AG09309 (cell line): Measurements from ENCODE around the gene OIT3.

Source experiments
- DNase-seq: peaks from one replicate; pipeline ENCODE4 v3.0.0-alpha.2; 2010; ENCODE audit warnings: low read depth
- H3K4me3 ChIP-seq: 2 replicates; pipeline ENCODE4 v1.5.1; 2011; ENCODE audit warnings: mild to moderate bottlenecking, low read depth, low read length, moderate library complexity; ENCODE audit not compliant: control insufficient read depth
- CTCF ChIP-seq: IDR thresholded peaks from 2 replicates; pipeline ENCODE4 v1.5.1; 2011; ENCODE audit warnings: mild to moderate bottlenecking, low read depth, low read length, inconsistent platforms; ENCODE audit not compliant: insufficient read depth, control insufficient read depth; ENCODE audit errors: missing control alignments

OIT3 gene

GRCh38 chr10:72893136-72893798 lies at the start of gene OIT3:
OIT3 (plus strand) TSS chr10:72893739; CDS start chr10:72893799, 60 bp downstream.
- DNase-seq: no peak
- TF ChIP-seq CTCF: no peak
- H3K4me3 ChIP-seq: no peak within 1 kb of the TSS

DNA sequence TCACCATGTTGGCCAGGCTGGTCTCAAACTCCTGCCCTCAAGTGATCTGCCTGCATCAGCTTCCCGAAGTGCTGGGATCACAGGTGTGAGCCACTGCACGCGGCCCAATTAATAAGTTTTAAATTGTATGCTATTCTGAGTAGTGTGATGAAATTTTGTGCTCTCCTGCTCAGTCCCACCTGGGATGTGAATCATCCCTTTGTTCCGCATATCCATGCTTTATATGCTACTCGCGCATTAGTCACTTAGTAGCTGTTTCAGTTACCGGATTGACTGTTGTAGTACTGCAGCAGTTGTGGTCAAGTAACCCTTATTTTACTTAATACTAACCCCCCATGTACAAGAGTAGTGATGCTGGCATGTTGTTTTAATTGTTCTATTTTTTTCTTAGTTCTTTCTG lies 47.3 kb upstream of the OIT3 start:
- no peak overlapping the region for H3K4me3 ChIP-seq
- no peak for TF ChIP-seq CTCF
- DNase-seq: peak; percentile 31

DNA sequence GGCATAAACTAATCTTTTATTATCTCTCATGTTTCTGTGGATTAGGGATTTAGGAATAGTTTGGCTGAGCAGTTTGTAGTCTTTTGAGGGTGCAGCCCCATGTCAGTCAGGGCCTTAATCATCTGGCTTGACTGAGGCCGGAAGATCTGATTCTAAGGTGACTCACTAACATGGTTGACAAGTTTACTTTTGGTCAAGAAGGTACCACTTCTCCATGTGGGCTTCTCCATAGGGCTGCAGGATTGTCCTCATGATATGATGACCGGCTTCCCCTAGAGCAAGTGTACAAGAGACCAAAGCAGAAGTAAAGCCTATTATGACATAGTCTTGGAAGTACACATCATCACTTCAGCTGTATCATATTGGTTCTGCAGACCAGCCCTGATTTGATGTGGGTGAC lies 45.9 kb upstream of the OIT3 start:
- no peak for TF ChIP-seq CTCF
- no peak for DNase-seq
- no peak overlapping the region for H3K4me3 ChIP-seq

GRCh38 chr10:72850861-72851260 lies 42.7 kb upstream of the OIT3 start:
- no peak for TF ChIP-seq CTCF
- DNase-seq: no peak
- H3K4me3 ChIP-seq: no peak overlapping the region

DNA sequence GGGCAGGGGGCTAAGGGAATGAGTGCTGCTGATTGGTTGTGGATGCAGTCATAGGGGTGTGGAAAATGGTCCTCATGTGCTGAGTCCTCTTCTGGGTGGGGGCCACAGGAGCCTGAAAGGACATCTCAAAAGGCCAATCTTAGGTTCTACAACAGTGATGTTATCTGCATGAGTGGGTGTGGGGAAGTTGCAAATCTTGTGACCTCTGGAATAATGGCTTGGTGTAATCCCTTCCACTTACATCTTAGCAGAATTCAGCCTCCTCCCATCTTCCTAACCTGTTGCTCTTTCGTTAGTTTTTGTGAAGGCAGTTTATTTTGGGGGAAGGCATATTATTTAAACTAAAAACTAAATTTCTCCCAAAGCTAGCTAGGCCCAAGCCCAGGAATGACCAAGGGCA lies 42.0 kb upstream of the OIT3 start:
- TF ChIP-seq CTCF: no peak
- no peak overlapping the region for H3K4me3 ChIP-seq
- DNase-seq: no peak

- no peak for TF ChIP-seq CTCF
- no peak overlapping the region for H3K4me3 ChIP-seq
- no peak for DNase-seq
Measured at GRCh38 chr10:72852508-72852907, 41.0 kb upstream of the OIT3 start.
